Activated naive CD4-positive, alpha-beta T cell treated with anti-CD3 and anti-CD28 coated beads, Interleukin-2, amount 50 U/mL, for 24 hours (primary cell): ENCODE data around the gene NLRP3.
A peak's percentile ranks its signal among the peaks of the same experiment; 100 is the strongest.
"Not testable (repeated sequence)": the region's sequence is repeated elsewhere in the genome, so short reads cannot be mapped to it uniquely, and the experiment has no call there.

Experiments
- H3K27ac Mint-ChIP-seq: one replicate; pipeline ENCODE4 v1.8.0; 2021; ENCODE audit warnings: mild to moderate bottlenecking, mixed read lengths
- H3K27me3 Mint-ChIP-seq: one replicate; pipeline ENCODE4 v1.8.0; 2021; ENCODE audit warnings: mixed read lengths
- H3K36me3 Mint-ChIP-seq: one replicate; pipeline ENCODE4 v1.8.0; 2021; ENCODE audit warnings: mixed read lengths
- H3K4me1 Mint-ChIP-seq: one replicate; pipeline ENCODE4 v1.8.0; 2021; ENCODE audit warnings: mixed read lengths
- H3K4me3 Mint-ChIP-seq: one replicate; pipeline ENCODE4 v1.8.0; 2021; ENCODE audit warnings: mild to moderate bottlenecking, mixed read lengths
- H3K9me3 Mint-ChIP-seq: one replicate; pipeline ENCODE4 v1.8.0; 2021; ENCODE audit warnings: mixed read lengths

The NLRP3 gene

GRCh38 chr1:247415423-247416361 is at the start of gene NLRP3:
NLRP3 (plus strand) TSS chr1:247416173; CDS start chr1:247418801, 2,628 bp downstream.
- H3K36me3 Mint-ChIP-seq, result peaks cover 12% of the 10 kb centered on the region
- peak within 1 kb of the TSS; percentile 78 for H3K27ac Mint-ChIP-seq

GRCh38 chr1:247366345-247366744 is 49.6 kb upstream of the NLRP3 start:
- H3K27me3 Mint-ChIP-seq, result peaks cover 18% of the 10 kb centered on the region
- H3K36me3 Mint-ChIP-seq, H3K4me3 Mint-ChIP-seq, H3K9me3 Mint-ChIP-seq, H3K4me1 Mint-ChIP-seq, H3K27ac Mint-ChIP-seq: not testable (repeated sequence)

More at GRCh38 chr1:247415423-247416361, at the start of gene NLRP3:
- Mint-ChIP-seq H3K9me3 (no peaks in the 10 kb centered on the region), H3K4me3 (peak within 1 kb of the TSS; percentile 86), H3K4me1 (peaks cover 58% of the 10 kb centered on the region), H3K27me3 (no peaks in the 10 kb centered on the region)

- Mint-ChIP-seq H3K4me3 (no peak overlapping the region), H3K27me3 (peaks cover 18% of the 10 kb centered on the region), H3K9me3 (no peaks in the 10 kb centered on the region), H3K36me3 (no peaks in the 10 kb centered on the region), H3K27ac (no peak overlapping the region), H3K4me1 (no peaks in the 10 kb centered on the region)
Observed at GRCh38 chr1:247366926-247367645, 48.9 kb upstream of the NLRP3 start.

- no peak overlapping the region for H3K27ac Mint-ChIP-seq
- no peaks in the 10 kb centered on the region for H3K4me1 Mint-ChIP-seq
- H3K27me3 Mint-ChIP-seq, result peaks cover 19% of the 10 kb centered on the region
- no peaks in the 10 kb centered on the region for H3K9me3 Mint-ChIP-seq
- no peaks in the 10 kb centered on the region for H3K36me3 Mint-ChIP-seq
- H3K4me3 Mint-ChIP-seq, result no peak overlapping the region
Observed at GRCh38 chr1:247367786-247368422, 48.1 kb upstream of the NLRP3 start.

- H3K4me3 Mint-ChIP-seq, result no peak overlapping the region
- no peaks in the 10 kb centered on the region for H3K4me1 Mint-ChIP-seq
- peaks cover 19% of the 10 kb centered on the region for H3K27me3 Mint-ChIP-seq
Observed at GRCh38 chr1:247368490-247369145, 47.4 kb upstream of the NLRP3 start.

GRCh38 chr1:247370786-247371732 is 44.9 kb upstream of the NLRP3 start:
- Mint-ChIP-seq H3K36me3 (no peaks in the 10 kb centered on the region), H3K27me3 (peaks cover 11% of the 10 kb centered on the region), H3K27ac (no peak overlapping the region), H3K4me1 (peaks cover 4% of the 10 kb centered on the region), H3K4me3 (no peak overlapping the region), H3K9me3 (no peaks in the 10 kb centered on the region)

More at GRCh38 chr1:247368490-247369145, 47.4 kb upstream of the NLRP3 start:
- Mint-ChIP-seq H3K27ac (no peak overlapping the region), H3K36me3 (no peaks in the 10 kb centered on the region), H3K9me3 (no peaks in the 10 kb centered on the region)

- Mint-ChIP-seq H3K9me3 (no peaks in the 10 kb centered on the region), H3K27ac (no peak overlapping the region), H3K36me3 (no peaks in the 10 kb centered on the region), H3K4me1 (peaks cover 4% of the 10 kb centered on the region), H3K27me3 (peaks cover 10% of the 10 kb centered on the region), H3K4me3 (no peak overlapping the region)
Observed at GRCh38 chr1:247371801-247372259, 44.1 kb upstream of the NLRP3 start.

- Mint-ChIP-seq H3K27ac (no peak overlapping the region), H3K36me3 (no peaks in the 10 kb centered on the region), H3K4me3 (peak overlapping the region; percentile 43), H3K4me1 (peaks cover 4% of the 10 kb centered on the region), H3K9me3 (no peaks in the 10 kb centered on the region), H3K27me3 (peaks cover 1% of the 10 kb centered on the region)
Observed at GRCh38 chr1:247373721-247374141, 42.2 kb upstream of the NLRP3 start.

GRCh38 chr1:247374651-247375334 is 41.2 kb upstream of the NLRP3 start:
- H3K4me3 Mint-ChIP-seq, H3K9me3 Mint-ChIP-seq, H3K36me3 Mint-ChIP-seq: not testable (repeated sequence)

GRCh38 chr1:247375747-247376146 is 40.2 kb upstream of the NLRP3 start:
- no peaks in the 10 kb centered on the region for H3K36me3 Mint-ChIP-seq
- peaks cover 4% of the 10 kb centered on the region for H3K4me1 Mint-ChIP-seq
- H3K27ac Mint-ChIP-seq, result no peak overlapping the region
- H3K4me3 Mint-ChIP-seq, result no peak overlapping the region
- no peaks in the 10 kb centered on the region for H3K9me3 Mint-ChIP-seq
- peaks cover 1% of the 10 kb centered on the region for H3K27me3 Mint-ChIP-seq

More at GRCh38 chr1:247374651-247375334, 41.2 kb upstream of the NLRP3 start:
- H3K27ac Mint-ChIP-seq, H3K27me3 Mint-ChIP-seq, H3K4me1 Mint-ChIP-seq: not testable (repeated sequence)

- H3K9me3 Mint-ChIP-seq, result no peaks in the 10 kb centered on the region
Observed at GRCh38 chr1:247376659-247377058, 39.3 kb upstream of the NLRP3 start.

GRCh38 chr1:247377656-247378055 is 38.3 kb upstream of the NLRP3 start:
- not testable (repeated sequence) for H3K36me3 Mint-ChIP-seq, H3K4me3 Mint-ChIP-seq, H3K4me1 Mint-ChIP-seq

More at GRCh38 chr1:247376659-247377058, 39.3 kb upstream of the NLRP3 start:
- Mint-ChIP-seq H3K36me3 (no peaks in the 10 kb centered on the region), H3K27ac (no peak overlapping the region), H3K4me3 (no peak overlapping the region), H3K27me3 (peaks cover 1% of the 10 kb centered on the region), H3K4me1 (peaks cover 4% of the 10 kb centered on the region)

GRCh38 chr1:247378334-247379073 is 37.5 kb upstream of the NLRP3 start:
- Mint-ChIP-seq H3K36me3 (no peaks in the 10 kb centered on the region), H3K27me3 (no peaks in the 10 kb centered on the region), H3K4me3 (no peak overlapping the region), H3K4me1 (peaks cover 4% of the 10 kb centered on the region), H3K9me3 (no peaks in the 10 kb centered on the region), H3K27ac (no peak overlapping the region)

More at GRCh38 chr1:247377656-247378055, 38.3 kb upstream of the NLRP3 start:
- H3K27ac Mint-ChIP-seq, H3K9me3 Mint-ChIP-seq, H3K27me3 Mint-ChIP-seq: not testable (repeated sequence)
